Measurements from ENCODE around the gene ARAF.
A peak's percentile ranks its signal among the peaks of the same experiment; 100 is the strongest.

ARAF gene

GRCh38 chrX:47564438-47565085 lies 3.6 kb downstream of the ARAF start:
- DNase-seq (ENCODE audit: low read depth in 2 of 2) = no peak

DNA sequence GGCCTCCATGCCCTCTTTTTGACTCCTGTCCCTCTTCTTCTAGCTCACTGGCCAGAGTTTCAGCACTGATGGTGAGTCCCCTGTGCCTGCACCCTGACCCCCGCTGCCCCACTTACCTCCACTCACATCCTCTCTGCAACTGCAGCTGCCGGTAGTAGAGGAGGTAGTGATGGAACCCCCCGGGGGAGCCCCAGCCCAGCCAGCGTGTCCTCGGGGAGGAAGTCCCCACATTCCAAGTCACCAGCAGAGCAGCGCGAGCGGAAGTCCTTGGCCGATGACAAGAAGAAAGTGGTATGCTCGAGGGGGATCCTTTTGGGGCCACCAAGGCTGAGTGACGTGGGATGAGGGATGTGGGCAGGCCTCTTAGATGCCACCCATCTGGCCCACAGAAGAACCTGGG lies 5.8 kb downstream of the ARAF start:
- no peak for DNase-seq (ENCODE audit: low read depth in 2 of 2)

GRCh38 chrX:47568656-47569295 lies 7.8 kb downstream of the ARAF start:
- DNase-seq (ENCODE audit: low read depth in 2 of 2) = peak in 1 of 2 donors; percentile 27

GRCh38 chrX:47570794-47571193 lies 9.8 kb downstream of the ARAF start:
- no peak for DNase-seq (ENCODE audit: low read depth in 2 of 2)

DNA sequence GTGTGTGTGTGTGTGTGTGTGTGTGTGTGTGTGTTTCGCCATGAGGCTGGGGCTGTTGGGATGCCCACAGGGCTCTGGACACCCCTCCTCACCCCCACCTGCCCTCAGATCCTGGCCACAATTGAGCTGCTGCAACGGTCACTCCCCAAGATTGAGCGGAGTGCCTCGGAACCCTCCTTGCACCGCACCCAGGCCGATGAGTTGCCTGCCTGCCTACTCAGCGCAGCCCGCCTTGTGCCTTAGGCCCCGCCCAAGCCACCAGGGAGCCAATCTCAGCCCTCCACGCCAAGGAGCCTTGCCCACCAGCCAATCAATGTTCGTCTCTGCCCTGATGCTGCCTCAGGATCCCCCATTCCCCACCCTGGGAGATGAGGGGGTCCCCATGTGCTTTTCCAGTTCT lies 10.2 kb downstream of the ARAF start:
- DNase-seq (ENCODE audit: low read depth in 2 of 2) = no peak

GRCh38 chrX:47571896-47572295 lies 10.9 kb downstream of the ARAF start:
- no peak for DNase-seq (ENCODE audit: low read depth in 2 of 2)

GRCh38 chrX:47572773-47573340 lies 11.9 kb downstream of the ARAF start:
- no peak for DNase-seq (ENCODE audit: low read depth in 2 of 2)

DNA sequence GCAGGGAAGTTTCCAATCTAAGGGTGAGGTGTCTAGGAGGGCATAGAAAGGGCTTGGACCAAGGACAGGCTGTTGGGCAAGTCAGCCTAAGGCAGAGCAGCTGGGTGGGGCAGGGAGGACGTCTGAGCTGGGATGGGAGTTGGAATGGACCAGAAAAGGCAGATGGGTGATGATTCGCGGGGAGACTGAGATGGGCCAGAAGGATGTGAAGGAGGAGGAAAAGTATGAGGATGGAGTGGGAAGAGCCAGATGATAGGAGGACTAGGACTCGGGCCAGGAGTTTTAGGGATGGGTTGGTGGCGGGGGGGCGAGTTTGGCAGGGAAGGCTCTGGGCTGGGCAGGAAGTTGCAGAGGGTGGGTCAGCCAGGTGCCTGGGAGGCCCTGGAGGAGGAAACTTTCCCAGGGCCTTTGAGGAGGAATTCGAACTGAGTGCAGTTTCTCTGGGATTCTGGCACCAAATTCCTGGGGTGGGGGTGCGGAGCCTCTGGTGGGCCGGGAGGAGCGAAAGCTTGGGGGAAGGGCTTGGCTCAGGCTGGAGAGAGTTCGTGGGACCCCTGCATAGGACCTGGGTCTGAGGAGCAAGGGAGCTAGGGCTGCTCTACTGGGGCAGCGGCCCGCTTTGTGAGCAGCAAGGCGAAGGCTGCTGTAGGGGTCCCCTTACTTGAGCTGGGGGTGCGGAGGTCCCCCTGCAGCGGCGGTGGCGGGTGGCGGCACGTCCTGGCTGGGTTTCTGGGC lies 12.5 kb downstream of the ARAF start:
- DNase-seq (ENCODE audit: low read depth in 2 of 2) = no peak

DNA sequence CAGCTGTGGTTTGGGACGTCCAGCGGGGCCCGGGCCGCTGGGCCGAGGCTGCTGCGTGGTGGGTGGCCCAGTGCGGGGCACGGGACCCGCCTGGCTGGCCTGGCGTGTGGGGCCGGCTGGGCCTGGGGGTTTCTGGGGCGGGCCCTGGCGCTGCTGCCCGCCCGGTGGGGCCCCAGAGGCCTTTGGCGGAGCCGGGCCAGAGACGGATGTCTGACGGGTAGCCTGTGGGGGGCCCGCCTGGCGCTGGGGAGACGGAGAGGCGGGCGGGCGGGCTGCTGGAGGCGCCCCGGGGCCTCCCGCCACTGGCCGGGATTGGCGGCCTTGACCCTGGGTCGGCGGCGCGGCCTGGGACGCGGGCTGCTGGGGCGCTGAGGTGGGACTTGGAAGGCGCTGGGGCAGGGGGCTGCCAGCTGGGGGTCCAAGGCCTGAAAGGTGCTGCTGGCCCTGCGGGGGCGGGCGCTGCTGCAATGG lies 13.1 kb downstream of the ARAF start:
- no peak for DNase-seq (ENCODE audit: low read depth in 2 of 2)

GRCh38 chrX:47574547-47575301 lies 13.7 kb downstream of the ARAF start:
- no peak for DNase-seq (ENCODE audit: low read depth in 2 of 2)

DNA sequence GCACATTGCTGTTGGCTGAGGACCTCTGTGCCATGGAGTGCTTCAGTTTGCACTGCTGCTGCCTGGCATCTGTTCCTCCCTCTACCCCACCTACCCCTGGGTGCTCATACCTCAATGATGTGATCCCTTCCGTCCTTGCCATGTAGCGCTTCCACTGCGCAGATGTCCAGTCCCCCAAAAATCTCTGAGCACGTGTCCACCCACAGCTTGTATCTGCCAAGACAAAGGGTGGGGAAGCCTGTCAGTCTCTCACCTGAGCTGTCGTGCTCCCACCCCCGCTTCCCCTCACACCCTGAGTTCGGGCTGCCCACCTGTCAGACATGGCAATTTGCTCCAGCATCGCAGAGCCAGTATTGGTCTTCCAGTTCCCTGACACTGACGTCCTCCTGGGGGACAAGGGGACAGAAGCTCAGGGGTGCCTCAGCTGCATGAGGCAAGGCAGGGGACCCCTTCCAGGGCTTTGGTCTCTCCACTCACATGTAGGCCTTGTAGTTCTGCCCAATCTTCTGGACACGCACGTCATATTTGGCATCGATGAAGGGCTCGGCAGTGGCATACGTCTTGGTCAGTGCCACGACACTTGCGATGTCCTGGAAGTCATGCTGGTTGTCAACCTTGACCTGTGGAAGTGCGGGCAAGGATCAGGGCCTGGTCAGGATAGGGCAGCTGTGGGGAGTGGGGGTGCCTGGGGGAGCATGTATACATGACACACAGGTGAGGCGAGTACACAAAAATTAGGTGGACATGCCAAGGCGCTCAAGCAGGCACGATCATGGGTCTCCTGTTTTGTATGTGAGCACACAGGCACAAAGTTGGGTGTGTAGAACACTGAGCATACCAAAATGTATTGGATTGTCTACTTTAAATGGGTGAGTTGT lies 15.3 kb downstream of the ARAF start:
- no peak for DNase-seq (ENCODE audit: low read depth in 2 of 2)

DNA sequence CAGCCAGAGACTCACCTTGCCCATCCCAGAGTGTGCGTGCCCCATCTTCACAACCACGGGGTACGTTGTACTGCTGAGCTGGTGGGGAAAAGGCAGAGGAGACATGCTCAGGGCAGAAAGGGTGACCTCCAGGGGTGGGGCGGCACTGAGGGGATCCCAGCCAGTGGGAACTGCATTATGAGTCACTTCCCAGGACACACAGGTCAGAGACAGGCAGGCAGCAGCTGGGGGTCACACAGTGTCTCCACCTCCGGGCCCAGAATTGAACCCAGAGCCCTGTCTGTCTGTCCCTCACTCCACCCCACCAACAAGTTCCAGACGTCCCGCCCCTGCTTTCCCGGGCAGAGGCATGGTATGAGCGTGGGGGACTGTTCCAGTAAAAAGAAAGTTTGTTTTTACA lies 16.4 kb downstream of the ARAF start:
- DNase-seq (ENCODE audit: low read depth in 2 of 2) = no peak

- DNase-seq (ENCODE audit: low read depth in 2 of 2) = no peak
These were observed 16.9 kb downstream of the ARAF start for GRCh38 chrX:47577901-47578300.

GRCh38 chrX:47578692-47579091 lies 17.7 kb downstream of the ARAF start:
- DNase-seq (ENCODE audit: low read depth in 2 of 2) = no peak

DNA sequence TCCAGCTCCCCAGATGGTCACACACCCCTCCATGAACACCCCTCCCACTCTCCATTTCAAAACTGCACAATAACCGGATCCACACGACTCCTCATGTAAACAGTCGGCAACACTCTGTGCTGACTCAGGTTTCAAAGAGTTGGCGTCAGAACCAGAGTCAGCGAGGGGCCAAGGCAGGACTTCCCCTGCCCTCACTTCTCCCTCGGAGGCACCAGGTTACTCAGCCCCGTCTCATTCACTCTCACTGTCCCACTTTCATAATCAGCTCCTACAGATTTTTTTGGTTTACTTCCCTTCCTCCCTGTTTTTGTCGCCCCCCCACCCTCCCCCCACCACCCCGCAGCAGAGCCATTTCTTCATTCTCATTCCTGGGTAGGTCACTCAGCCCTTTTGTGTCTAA lies 18.5 kb downstream of the ARAF start:
- DNase-seq (ENCODE audit: low read depth in 2 of 2) = no peak

GRCh38 chrX:47581731-47582647 lies 21.0 kb downstream of the ARAF start, which contains the start of gene TIMP1:
TSS of gene TIMP1 (plus strand) at chrX:47582436. CDS start at chrX:47583416, 980 bp downstream.
- DNase-seq (ENCODE audit: low read depth in 2 of 2) = peak; percentile 65 to 74

GRCh38 chrX:47583240-47583861 lies 22.3 kb downstream of the ARAF start:
- no peak for DNase-seq (ENCODE audit: low read depth in 2 of 2)

GRCh38 chrX:47584714-47585113 lies 23.7 kb downstream of the ARAF start:
- DNase-seq (ENCODE audit: low read depth in 2 of 2) = no peak

DNA sequence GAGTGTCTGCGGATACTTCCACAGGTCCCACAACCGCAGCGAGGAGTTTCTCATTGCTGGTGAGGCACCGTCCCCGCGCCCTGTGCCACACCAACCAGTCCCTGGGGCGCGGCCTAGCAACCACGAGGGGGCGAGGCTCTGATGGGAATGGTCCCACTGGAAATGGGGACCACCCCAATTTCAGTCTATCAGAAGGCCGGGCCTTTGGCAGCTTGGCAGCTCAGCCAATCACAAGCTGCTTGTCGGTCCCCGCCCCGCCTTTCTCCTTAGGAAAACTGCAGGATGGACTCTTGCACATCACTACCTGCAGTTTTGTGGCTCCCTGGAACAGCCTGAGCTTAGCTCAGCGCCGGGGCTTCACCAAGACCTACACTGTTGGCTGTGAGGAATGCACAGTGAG lies 24.3 kb downstream of the ARAF start:
- no peak for DNase-seq (ENCODE audit: low read depth in 2 of 2)
